Gastroesophageal sphincter (tissue), 4 donors: ENCODE measurements around the gene OR4S1. TPM values are rescaled to one million over a fixed set of nuclear protein-coding genes. Genes with fewer than 3 reads are reported as not detected.

Experiments
- ATAC-seq: fragments of 150-250 bp; one replicate; pipeline ENCODE4 v1.9.1; 2016; ENCODE audit warnings: mild to moderate bottlenecking, moderate library complexity
- H3K27ac ChIP-seq, 4 donors: fragments of 200-600 bp; sonication (generic) in 3 of 4; 1 replicate in 3 of 4; 2 replicates in 1 of 4; pipeline ENCODE4 v1.5.1; 2016 to 2019
- H3K27me3 ChIP-seq: fragments of 200-600 bp; sonication (generic); one replicate; pipeline ENCODE4 v1.5.1; 2019
- H3K36me3 ChIP-seq, 2 donors: fragments of 200-600 bp; sonication (generic); one replicate each; pipeline ENCODE4 v1.5.1; 2019; ENCODE audit warnings: control low read depth in 1 of 2
- H3K4me1 ChIP-seq, 3 donors: fragments of 200-600 bp; sonication (generic); 1 replicate in 2 of 3; 2 replicates in 1 of 3; pipeline ENCODE4 v1.5.1; 2016 to 2019; ENCODE audit warnings: control low read depth in 2 of 3
- H3K4me3 ChIP-seq, 2 donors: fragments of 200-600 bp; sonication (generic); one replicate each; pipeline ENCODE4 v1.5.1; 2019; ENCODE audit warnings: mild to moderate bottlenecking in 1 of 2, moderate library complexity in 1 of 2
- H3K9me3 ChIP-seq, 3 donors: fragments of 200-600 bp; sonication (generic); one replicate each; pipeline ENCODE4 v1.5.1; 2017 to 2019; ENCODE audit warnings: control low read depth in 2 of 3
- CTCF ChIP-seq, 4 experiments: fragments of 200-600 bp in 2 of 4; fragments of 450-650 bp in 2 of 4; sonication (generic) in 1 of 4; IDR thresholded peaks; one replicate each; pipeline ENCODE4 v1.5.1; 2017 to 2019; ENCODE audit warnings: antibody characterized with exemption in 4 of 4, mild to moderate bottlenecking in 2 of 4, moderate library complexity in 2 of 4
- EP300 ChIP-seq: sonication (generic); formaldehyde crosslinking; IDR thresholded peaks from one replicate; pipeline ENCODE4 v1.6.1; 2017; ENCODE audit warnings: antibody characterized with exemption, mild to moderate bottlenecking
- POLR2A ChIP-seq, 2 donors: fragments of 450-650 bp; IDR thresholded peaks; one replicate each; pipeline ENCODE4 v1.6.1; 2017; ENCODE audit warnings: antibody characterized with exemption in 2 of 2, mild to moderate bottlenecking in 2 of 2, moderate library complexity in 1 of 2
- POLR2AphosphoS5 ChIP-seq: sonication (generic); formaldehyde crosslinking; IDR thresholded peaks from one replicate; pipeline ENCODE4 v1.6.1; 2017; ENCODE audit warnings: antibody characterized with exemption
- WGBS, 2 donors: methylation state at CpG; one replicate each; pipeline ENCODE4 v1.1.5; 2018; ENCODE audit warnings: low coverage in 1 of 2; 5-methylcytosine and 5-hydroxymethylcytosine counted together
- total RNA-seq, 4 donors: library from RNA; depleted of rRNA; stranded (reverse); fragments of >200 nt; gene quantifications; one replicate each; pipeline ENCODE4 v1.1.0, GENCODE V29; 2016

The OR4S1 gene
- total RNA-seq, 4 donors from 2014 or later = not detected

GRCh38 chr11:48354677-48355076, 48.7 kb downstream of the OR4S1 start:
- no peaks in the 10 kb centered on the region for H3K27me3 ChIP-seq
- ATAC-seq = no peak
- no peak overlapping the region for H3K27ac ChIP-seq
- H3K4me3 ChIP-seq = no peak overlapping the region
- H3K9me3 ChIP-seq = peaks cover 0 to 6% (median 0%) of the 10 kb centered on the region in 3 donors
- 91 to 100% methylated on average over 1 of the region's 1 CpG for WGBS, 2 donors
- H3K36me3 ChIP-seq = no peaks in the 10 kb centered on the region
- TF ChIP-seq POLR2A (IDR thresholded peaks at IDR 0.05) = no peak
- TF ChIP-seq CTCF (IDR thresholded peaks at IDR 0.05) = no peak
- TF ChIP-seq EP300 = no peak
- no peak for TF ChIP-seq POLR2AphosphoS5
- no peaks in the 10 kb centered on the region for H3K4me1 ChIP-seq

Other genes with a start within 250 kb of the OR4S1 start
- not detected for gene OR4B1, start 89.4 kb upstream of the OR4S1 start, total RNA-seq
- gene OR4X2, start 61.1 kb upstream of the OR4S1 start, total RNA-seq = not detected
- not detected for gene OR4X1, start 42.4 kb upstream of the OR4S1 start, total RNA-seq
- not detected for gene OR4C3, start 18.7 kb downstream of the OR4S1 start, total RNA-seq
- not detected for gene OR4C5, start 60.2 kb downstream of the OR4S1 start, total RNA-seq
- not detected for gene OR4A47, start 182.6 kb downstream of the OR4S1 start, total RNA-seq